CD8-positive, alpha-beta memory T cell (primary cell): ENCODE data around the gene RACGAP1. TPM values are rescaled to one million over a fixed set of nuclear protein-coding genes. Genes with fewer than 3 reads are reported as not detected.

ENCODE experiments used
- CTCF ChIA-PET: fragments of 350-600 bp; sonication (Branson Sonifier 250); formaldehyde crosslinking; loops from one replicate; lab custom pipeline; 2021; ENCODE audit warnings: antibody characterized with exemption; lab: Charles Lee
- POLR2A ChIA-PET: fragments of 350-600 bp; sonication (Branson Sonifier 250); formaldehyde crosslinking; loops from one replicate; lab custom pipeline; 2021; ENCODE audit warnings: antibody characterized with exemption; lab: Charles Lee
- DNase-seq, 5 donors: peaks; one replicate each; pipeline versions ENCODE4 v3.0.0 to v3.0.0-alpha.2; 2020 to 2022; ENCODE audit warnings: mixed read lengths in 1 of 5
- H3K27ac ChIP-seq: one replicate; pipeline ENCODE4 v1.7.0; 2013; ENCODE audit warnings: low read depth, mild to moderate bottlenecking, low read length, moderate library complexity
- H3K27me3 ChIP-seq: 2 replicates; pipeline ENCODE4 v1.7.0; 2013; ENCODE audit warnings: low read length, mild to moderate bottlenecking; ENCODE audit not compliant: insufficient read depth, poor library complexity, severe bottlenecking
- H3K36me3 ChIP-seq: 2 replicates; pipeline ENCODE4 v1.7.0; 2013; ENCODE audit warnings: mild to moderate bottlenecking, low read length, moderate library complexity; ENCODE audit not compliant: insufficient read depth
- H3K4me1 ChIP-seq: 2 replicates; pipeline ENCODE4 v1.7.0; 2013; ENCODE audit warnings: mild to moderate bottlenecking, low read length, moderate library complexity; ENCODE audit not compliant: insufficient read depth
- H3K4me3 ChIP-seq: 2 replicates; pipeline ENCODE4 v1.7.0; 2013; ENCODE audit warnings: mild to moderate bottlenecking, low read length
- H3K9me3 ChIP-seq: 2 replicates; pipeline ENCODE4 v1.7.0; 2013; ENCODE audit warnings: mild to moderate bottlenecking, low read length
- H3K27ac Mint-ChIP-seq, 8 donors: one replicate each; pipeline ENCODE4 v1.8.0; 2020 to 2021; ENCODE audit warnings: mixed read lengths in 8 of 8, mild to moderate bottlenecking in 6 of 8, inconsistent platforms in 3 of 8, moderate library complexity in 3 of 8
- H3K27me3 Mint-ChIP-seq, 2 donors: one replicate each; pipeline ENCODE4 v1.8.0; 2020 to 2021; ENCODE audit warnings: mixed read lengths in 2 of 2, mild to moderate bottlenecking in 1 of 2, moderate library complexity in 1 of 2
- H3K36me3 Mint-ChIP-seq, 3 donors: one replicate each; pipeline ENCODE4 v1.8.0; 2020 to 2021; ENCODE audit warnings: mixed read lengths in 3 of 3, inconsistent platforms in 1 of 3, mild to moderate bottlenecking in 1 of 3
- H3K4me1 Mint-ChIP-seq, 3 donors: one replicate each; pipeline ENCODE4 v1.8.0; 2020 to 2021; ENCODE audit warnings: mixed read lengths in 3 of 3, inconsistent platforms in 1 of 3, mild to moderate bottlenecking in 1 of 3
- H3K4me3 Mint-ChIP-seq, 7 donors: one replicate each; pipeline ENCODE4 v1.8.0; 2020 to 2021; ENCODE audit warnings: mixed read lengths in 7 of 7, mild to moderate bottlenecking in 6 of 7, moderate library complexity in 4 of 7, inconsistent platforms in 2 of 7
- H3K9me3 Mint-ChIP-seq, 5 donors: one replicate each; pipeline ENCODE4 v1.8.0; 2020 to 2022; ENCODE audit warnings: mixed read lengths in 5 of 5, mild to moderate bottlenecking in 3 of 5, moderate library complexity in 2 of 5, inconsistent platforms in 1 of 5
- polyA plus RNA-seq: library from polyadenylated mRNA; unstranded; fragments of 300-500 nt; fragmentation: Illumina TruSeq; gene quantifications from one replicate; pipeline ENCODE4 v1.2.3, GENCODE V29; 2021
- total RNA-seq, 2 experiments: library from RNA; stranded (reverse); gene quantifications; one replicate each; pipeline ENCODE4 v1.2.3, GENCODE V29; 2021

Gene RACGAP1
- total and polyA plus RNA-seq, 3 experiments from 2014 or later: 11.9 to 84.3 (median 79.3) TPM

GRCh38 chr12:50053583-50053982 is 28.3 kb upstream of the RACGAP1 start:
- H3K27me3 ChIP-seq: peaks cover 27% of the 10 kb centered on the region
- CTCF ChIA-PET: interaction anchor here (0.7 to 3.6 kb wide), 4 partner anchors 10 to 86 kb away, joined by 3 to 41 read pairs (median 4); no protein-coding TSS in a partner anchor
- peaks cover 55 to 56% of the 10 kb centered on the region in 2 donors for H3K27me3 Mint-ChIP-seq
- H3K36me3 ChIP-seq: no peaks in the 10 kb centered on the region
- no peak overlapping the region for H3K27ac ChIP-seq
- POLR2A ChIA-PET: no interaction called here
- no peak for DNase-seq
- H3K4me1 Mint-ChIP-seq: peaks cover 16 to 23% (median 18%) of the 10 kb centered on the region in 3 donors
- H3K36me3 Mint-ChIP-seq: peaks cover 2 to 7% (median 2%) of the 10 kb centered on the region in 3 donors
- no peaks in the 10 kb centered on the region for H3K9me3 Mint-ChIP-seq
- H3K4me3 Mint-ChIP-seq: peak overlapping the region in 1 of 7 donors; percentile 44
- H3K27ac Mint-ChIP-seq: no peak overlapping the region
- no peaks in the 10 kb centered on the region for H3K9me3 ChIP-seq
- H3K4me1 ChIP-seq: peaks cover 15% of the 10 kb centered on the region
- no peak overlapping the region for H3K4me3 ChIP-seq

GRCh38 chr12:50052964-50053363 is 27.7 kb upstream of the RACGAP1 start:
- H3K4me1 ChIP-seq: peaks cover 15% of the 10 kb centered on the region
- peaks cover 27% of the 10 kb centered on the region for H3K27me3 ChIP-seq
- H3K4me1 Mint-ChIP-seq: peaks cover 16 to 18% (median 18%) of the 10 kb centered on the region in 3 donors
- H3K4me3 ChIP-seq: no peak overlapping the region
- peak overlapping the region in 1 of 8 donors; percentile 29 for H3K27ac Mint-ChIP-seq
- no peak for DNase-seq
- H3K36me3 ChIP-seq: no peaks in the 10 kb centered on the region
- no peak overlapping the region for H3K4me3 Mint-ChIP-seq
- H3K9me3 ChIP-seq: no peaks in the 10 kb centered on the region
- peaks cover 2 to 7% (median 2%) of the 10 kb centered on the region in 3 donors for H3K36me3 Mint-ChIP-seq
- POLR2A ChIA-PET: no interaction called here
- no peak overlapping the region for H3K27ac ChIP-seq
- CTCF ChIA-PET: interaction anchor here (0.7 to 1.6 kb wide), 3 partner anchors 10 to 18 kb away, joined by 3 to 4 read pairs (median 3); no protein-coding TSS in a partner anchor
- peaks cover 52% of the 10 kb centered on the region in 2 donors for H3K27me3 Mint-ChIP-seq
- H3K9me3 Mint-ChIP-seq: no peaks in the 10 kb centered on the region

GRCh38 chr12:50052544-50052943 is 27.2 kb upstream of the RACGAP1 start:
- no peak overlapping the region for H3K27ac ChIP-seq
- H3K4me1 Mint-ChIP-seq: peaks cover 16 to 18% (median 18%) of the 10 kb centered on the region in 3 donors
- H3K4me3 Mint-ChIP-seq: no peak overlapping the region
- H3K36me3 Mint-ChIP-seq: peaks cover 2 to 7% (median 2%) of the 10 kb centered on the region in 3 donors
- no peaks in the 10 kb centered on the region for H3K9me3 ChIP-seq
- no peaks in the 10 kb centered on the region for H3K9me3 Mint-ChIP-seq
- peaks cover 27% of the 10 kb centered on the region for H3K27me3 ChIP-seq
- H3K4me3 ChIP-seq: no peak overlapping the region
- peaks cover 15% of the 10 kb centered on the region for H3K4me1 ChIP-seq
- no peak overlapping the region for H3K27ac Mint-ChIP-seq
- H3K36me3 ChIP-seq: no peaks in the 10 kb centered on the region
- peaks cover 52 to 53% of the 10 kb centered on the region in 2 donors for H3K27me3 Mint-ChIP-seq
- CTCF ChIA-PET: interaction anchor here (0.7 to 1.6 kb wide), 3 partner anchors 11 to 18 kb away, joined by 3 to 4 read pairs (median 3); no protein-coding TSS in a partner anchor
- DNase-seq: no peak
- POLR2A ChIA-PET: no interaction called here

- Mint-ChIP-seq H3K9me3 (no peaks in the 10 kb centered on the region), H3K4me3 (no peak overlapping the region), H3K27me3 (peaks cover 43 to 48% of the 10 kb centered on the region in 2 donors), H3K27ac (no peak overlapping the region), H3K4me1 (peaks cover 7 to 8% (median 8%) of the 10 kb centered on the region in 3 donors), H3K36me3 (peaks cover 0 to 7% (median 2%) of the 10 kb centered on the region in 3 donors)
- ChIA-PET CTCF (no interaction called here), POLR2A (no interaction called here)
- peaks cover 18% of the 10 kb centered on the region for H3K27me3 ChIP-seq
- no peak for DNase-seq
- H3K4me3 ChIP-seq: no peak overlapping the region
- no peaks in the 10 kb centered on the region for H3K36me3 ChIP-seq
- no peaks in the 10 kb centered on the region for H3K9me3 ChIP-seq
- H3K27ac ChIP-seq: no peak overlapping the region
- peaks cover 5% of the 10 kb centered on the region for H3K4me1 ChIP-seq
Observed at GRCh38 chr12:50051101-50051806, 26.0 kb upstream of the RACGAP1 start.

- Histone ChIP-seq H3K27me3 (peaks cover 15% of the 10 kb centered on the region), H3K4me1 (no peaks in the 10 kb centered on the region), H3K36me3 (no peaks in the 10 kb centered on the region), H3K4me3 (no peak overlapping the region), H3K27ac (peak overlapping the region; percentile 47), H3K9me3 (no peaks in the 10 kb centered on the region)
- H3K27me3 Mint-ChIP-seq: peaks cover 38 to 41% of the 10 kb centered on the region in 2 donors
- peaks cover 0 to under 1% (median under 1%) of the 10 kb centered on the region in 3 donors for H3K4me1 Mint-ChIP-seq
- H3K36me3 Mint-ChIP-seq: peaks cover 0 to 7% (median 2%) of the 10 kb centered on the region in 3 donors
- no peak overlapping the region for H3K4me3 Mint-ChIP-seq
- no peaks in the 10 kb centered on the region for H3K9me3 Mint-ChIP-seq
- ChIA-PET POLR2A (no interaction called here), CTCF (interaction anchor here (1.0 to 2.5 kb wide), 2 partner anchors 11 to 84 kb away, joined by 3 to 9 read pairs; no protein-coding TSS in a partner anchor)
- DNase-seq: no peak
- H3K27ac Mint-ChIP-seq: no peak overlapping the region
Observed at GRCh38 chr12:50050410-50051098, 25.3 kb upstream of the RACGAP1 start.

- Mint-ChIP-seq H3K36me3 (peaks cover 0 to 7% (median 2%) of the 10 kb centered on the region in 3 donors), H3K9me3 (no peaks in the 10 kb centered on the region)
- CTCF ChIA-PET: interaction anchor here (1.0 to 2.5 kb wide), 2 partner anchors 10 to 83 kb away, joined by 3 to 9 read pairs; no protein-coding TSS in a partner anchor
Observed at GRCh38 chr12:50050119-50050385, 24.8 kb upstream of the RACGAP1 start.

GRCh38 chr12:50049254-50050118 is 24.2 kb upstream of the RACGAP1 start:
- H3K27me3 Mint-ChIP-seq: peaks cover 38 to 40% of the 10 kb centered on the region in 2 donors
- no peak overlapping the region for H3K27ac Mint-ChIP-seq
- Histone ChIP-seq H3K9me3 (no peaks in the 10 kb centered on the region), H3K27ac (peak overlapping the region; percentile 47), H3K4me1 (no peaks in the 10 kb centered on the region), H3K36me3 (no peaks in the 10 kb centered on the region), H3K27me3 (peaks cover 15% of the 10 kb centered on the region), H3K4me3 (no peak overlapping the region)
- no peak overlapping the region for H3K4me3 Mint-ChIP-seq
- POLR2A ChIA-PET: no interaction called here
- H3K4me1 Mint-ChIP-seq: no peaks in the 10 kb centered on the region
- CTCF ChIA-PET: interaction anchor here (1.0 to 2.5 kb wide), 2 partner anchors 10 to 82 kb away, joined by 3 to 9 read pairs; no protein-coding TSS in a partner anchor
- H3K36me3 Mint-ChIP-seq: peaks cover 0 to 7% (median 2%) of the 10 kb centered on the region in 3 donors
- no peaks in the 10 kb centered on the region for H3K9me3 Mint-ChIP-seq
- DNase-seq: no peak

More at GRCh38 chr12:50050119-50050385, 24.8 kb upstream of the RACGAP1 start:
- Histone ChIP-seq H3K4me1 (no peaks in the 10 kb centered on the region), H3K27ac (peak overlapping the region; percentile 47), H3K9me3 (no peaks in the 10 kb centered on the region), H3K4me3 (no peak overlapping the region), H3K27me3 (peaks cover 15% of the 10 kb centered on the region), H3K36me3 (no peaks in the 10 kb centered on the region)
- no peak for DNase-seq
- Mint-ChIP-seq H3K27me3 (peaks cover 38 to 40% of the 10 kb centered on the region in 2 donors), H3K4me3 (no peak overlapping the region), H3K4me1 (no peaks in the 10 kb centered on the region), H3K27ac (no peak overlapping the region)
- POLR2A ChIA-PET: no interaction called here
